ENCODE data around the gene CDC14B. TPM values are rescaled to one million over a fixed set of nuclear protein-coding genes. Genes with fewer than 3 reads are reported as not detected.
A peak's percentile ranks its signal among the peaks of the same experiment; 100 is the strongest.

Gene CDC14B
- total and polyA plus RNA-seq, 4 donors, result 2.9 to 29.8 (median 8.0) TPM

GRCh38 chr9:96476013-96476412, 143.6 kb downstream of the CDC14B start:
- 94 to 96% methylated on average over 4 of the region's 4 CpGs for WGBS, 2 donors
- TF ChIP-seq, protein P1, sequence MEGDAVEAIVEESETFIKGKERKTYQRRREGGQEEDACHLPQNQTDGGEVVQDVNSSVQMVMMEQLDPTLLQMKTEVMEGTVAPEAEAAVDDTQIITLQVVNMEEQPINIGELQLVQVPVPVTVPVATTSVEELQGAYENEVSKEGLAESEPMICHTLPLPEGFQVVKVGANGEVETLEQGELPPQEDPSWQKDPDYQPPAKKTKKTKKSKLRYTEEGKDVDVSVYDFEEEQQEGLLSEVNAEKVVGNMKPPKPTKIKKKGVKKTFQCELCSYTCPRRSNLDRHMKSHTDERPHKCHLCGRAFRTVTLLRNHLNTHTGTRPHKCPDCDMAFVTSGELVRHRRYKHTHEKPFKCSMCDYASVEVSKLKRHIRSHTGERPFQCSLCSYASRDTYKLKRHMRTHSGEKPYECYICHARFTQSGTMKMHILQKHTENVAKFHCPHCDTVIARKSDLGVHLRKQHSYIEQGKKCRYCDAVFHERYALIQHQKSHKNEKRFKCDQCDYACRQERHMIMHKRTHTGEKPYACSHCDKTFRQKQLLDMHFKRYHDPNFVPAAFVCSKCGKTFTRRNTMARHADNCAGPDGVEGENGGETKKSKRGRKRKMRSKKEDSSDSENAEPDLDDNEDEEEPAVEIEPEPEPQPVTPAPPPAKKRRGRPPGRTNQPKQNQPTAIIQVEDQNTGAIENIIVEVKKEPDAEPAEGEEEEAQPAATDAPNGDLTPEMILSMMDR (IDR thresholded peaks at IDR 0.05; ENCODE audit: control extremely low read depth, extremely low read depth), result no peak

DNA sequence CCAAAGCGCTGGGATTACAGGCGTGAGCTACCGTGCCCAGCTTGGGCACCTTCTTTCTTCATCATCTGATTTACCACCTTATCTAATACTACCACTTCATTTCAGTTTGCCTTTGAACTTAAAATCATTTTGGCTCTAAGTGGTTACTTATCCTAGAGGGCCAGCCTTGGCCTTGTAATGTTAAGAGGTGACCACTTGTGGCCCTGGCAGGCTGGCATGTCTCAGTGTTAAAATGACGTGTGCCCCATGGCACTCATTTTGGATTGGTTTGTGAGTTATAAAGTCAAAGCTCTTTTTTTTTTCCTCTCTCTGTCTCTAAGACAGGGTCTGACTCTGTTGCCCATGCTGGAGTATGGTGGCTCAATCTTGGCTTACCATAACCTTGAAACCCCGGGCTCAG, 151.9 kb downstream of the CDC14B start:
- no peaks in the 10 kb centered on the region for H3K4me1 ChIP-seq (ENCODE audit: control insufficient read depth in 5 of 5, insufficient read depth in 5 of 5, low read length in 5 of 5)
- 69 to 89% methylated on average over 5 of the region's 5 CpGs for WGBS, 2 donors
- no peak overlapping the region for H3K9ac ChIP-seq (ENCODE audit: insufficient read depth in 1 of 2, low read length in 2 of 2)
- DNase-seq, result no peak
- no peaks in the 10 kb centered on the region for H3K9me3 ChIP-seq (ENCODE audit: control insufficient read depth in 4 of 4, insufficient read depth in 3 of 4, low read length in 3 of 4)
- TF ChIP-seq, protein P1 (IDR thresholded peaks at IDR 0.05; ENCODE audit: control extremely low read depth, extremely low read depth), result no peak
- H3K27ac ChIP-seq (ENCODE audit: low read depth in 1 of 2, low read length in 1 of 2), result no peak overlapping the region
- H3K4me3 ChIP-seq, result no peak overlapping the region
- no peaks in the 10 kb centered on the region for H3K27me3 ChIP-seq (ENCODE audit: control insufficient read depth in 3 of 3, insufficient read depth in 3 of 3, low read length in 2 of 3)
- peaks cover 0 to 13% (median 9%) of the 10 kb centered on the region in 4 donors for H3K36me3 ChIP-seq (ENCODE audit: control insufficient read depth in 4 of 4, insufficient read depth in 4 of 4, low read length in 4 of 4)
- peak; percentile 34 for ATAC-seq (ENCODE audit: insufficient read depth, low FRiP score)

More at GRCh38 chr9:96476013-96476412, 143.6 kb downstream of the CDC14B start:
- Histone ChIP-seq H3K4me1 (ENCODE audit: control insufficient read depth in 5 of 5, insufficient read depth in 5 of 5, low read length in 5 of 5) (no peaks in the 10 kb centered on the region), H3K36me3 (ENCODE audit: control insufficient read depth in 4 of 4, insufficient read depth in 4 of 4, low read length in 4 of 4) (peaks cover 0 to 13% (median 7%) of the 10 kb centered on the region in 4 donors), H3K9ac (ENCODE audit: insufficient read depth in 1 of 2, low read length in 2 of 2) (no peak overlapping the region), H3K27ac (ENCODE audit: low read depth in 1 of 2, low read length in 1 of 2) (no peak overlapping the region), H3K27me3 (ENCODE audit: control insufficient read depth in 3 of 3, insufficient read depth in 3 of 3, low read length in 2 of 3) (no peaks in the 10 kb centered on the region), H3K4me3 (no peak overlapping the region), H3K9me3 (ENCODE audit: control insufficient read depth in 4 of 4, insufficient read depth in 3 of 4, low read length in 3 of 4) (no peaks in the 10 kb centered on the region)
- ATAC-seq (ENCODE audit: insufficient read depth, low FRiP score) (no peak), DNase-seq (no peak)

GRCh38 chr9:96464426-96464825, 155.2 kb downstream of the CDC14B start:
- Histone ChIP-seq H3K4me3 (no peak overlapping the region), H3K27me3 (ENCODE audit: control insufficient read depth in 3 of 3, insufficient read depth in 3 of 3, low read length in 2 of 3) (peaks cover 0 to 5% (median 0%) of the 10 kb centered on the region in 3 donors), H3K36me3 (ENCODE audit: control insufficient read depth in 4 of 4, insufficient read depth in 4 of 4, low read length in 4 of 4) (peaks cover 0 to 10% (median 4%) of the 10 kb centered on the region in 4 donors), H3K9me3 (ENCODE audit: control insufficient read depth in 4 of 4, insufficient read depth in 3 of 4, low read length in 3 of 4) (no peaks in the 10 kb centered on the region), H3K9ac (ENCODE audit: insufficient read depth in 1 of 2, low read length in 2 of 2) (no peak overlapping the region), H3K27ac (ENCODE audit: low read depth in 1 of 2, low read length in 1 of 2) (no peak overlapping the region), H3K4me1 (ENCODE audit: control insufficient read depth in 5 of 5, insufficient read depth in 5 of 5, low read length in 5 of 5) (no peaks in the 10 kb centered on the region)
- DNase-seq, result no peak
- 86 to 91% methylated on average over 6 of the region's 6 CpGs for WGBS, 2 donors
- TF ChIP-seq, protein P1 (IDR thresholded peaks at IDR 0.05; ENCODE audit: control extremely low read depth, extremely low read depth), result no peak
- ATAC-seq (ENCODE audit: insufficient read depth, low FRiP score), result no peak

DNA sequence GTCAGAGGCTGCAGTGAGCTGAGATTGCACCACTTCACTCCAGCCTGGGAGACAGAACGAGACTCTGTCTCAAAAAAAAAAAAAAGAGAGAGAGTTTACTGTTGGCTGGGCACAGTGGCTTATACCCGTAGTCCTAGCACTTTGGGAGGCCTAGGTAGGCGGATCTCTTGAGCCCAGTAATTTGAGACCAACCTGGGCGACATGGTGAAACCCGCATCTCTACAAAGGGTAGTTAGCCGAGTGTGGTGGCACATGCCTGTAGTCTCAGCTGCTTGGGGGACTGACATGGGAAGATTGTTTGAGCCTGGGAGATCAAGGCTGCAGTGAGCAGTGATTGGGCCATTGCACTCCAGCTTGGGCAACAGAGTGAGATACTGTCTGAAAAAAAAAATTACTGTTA, 157.1 kb downstream of the CDC14B start:
- no peak for DNase-seq
- Histone ChIP-seq H3K4me1 (ENCODE audit: control insufficient read depth in 5 of 5, insufficient read depth in 5 of 5, low read length in 5 of 5) (no peaks in the 10 kb centered on the region), H3K27me3 (ENCODE audit: control insufficient read depth in 3 of 3, insufficient read depth in 3 of 3, low read length in 2 of 3) (peaks cover 0 to 6% (median 0%) of the 10 kb centered on the region in 3 donors), H3K27ac (ENCODE audit: low read depth in 1 of 2, low read length in 1 of 2) (no peak overlapping the region), H3K36me3 (ENCODE audit: control insufficient read depth in 4 of 4, insufficient read depth in 4 of 4, low read length in 4 of 4) (peaks cover 2 to 6% (median 5%) of the 10 kb centered on the region in 4 donors), H3K9me3 (ENCODE audit: control insufficient read depth in 4 of 4, insufficient read depth in 3 of 4, low read length in 3 of 4) (no peaks in the 10 kb centered on the region), H3K4me3 (no peak overlapping the region), H3K9ac (ENCODE audit: insufficient read depth in 1 of 2, low read length in 2 of 2) (no peak overlapping the region)
- TF ChIP-seq, protein P1 (IDR thresholded peaks at IDR 0.05; ENCODE audit: control extremely low read depth, extremely low read depth), result no peak
- no peak for ATAC-seq (ENCODE audit: insufficient read depth, low FRiP score)
- WGBS, 2 donors, result 96 to 98% methylated on average over 6 of the region's 6 CpGs
